ENCODE data around the gene RETREG1. TPM values are rescaled to one million over a fixed set of nuclear protein-coding genes. Genes with fewer than 3 reads are reported as not detected.

Gene RETREG1
- total RNA-seq, 2 donors from 2014 or later: 7.4 to 26.5 TPM

DNA sequence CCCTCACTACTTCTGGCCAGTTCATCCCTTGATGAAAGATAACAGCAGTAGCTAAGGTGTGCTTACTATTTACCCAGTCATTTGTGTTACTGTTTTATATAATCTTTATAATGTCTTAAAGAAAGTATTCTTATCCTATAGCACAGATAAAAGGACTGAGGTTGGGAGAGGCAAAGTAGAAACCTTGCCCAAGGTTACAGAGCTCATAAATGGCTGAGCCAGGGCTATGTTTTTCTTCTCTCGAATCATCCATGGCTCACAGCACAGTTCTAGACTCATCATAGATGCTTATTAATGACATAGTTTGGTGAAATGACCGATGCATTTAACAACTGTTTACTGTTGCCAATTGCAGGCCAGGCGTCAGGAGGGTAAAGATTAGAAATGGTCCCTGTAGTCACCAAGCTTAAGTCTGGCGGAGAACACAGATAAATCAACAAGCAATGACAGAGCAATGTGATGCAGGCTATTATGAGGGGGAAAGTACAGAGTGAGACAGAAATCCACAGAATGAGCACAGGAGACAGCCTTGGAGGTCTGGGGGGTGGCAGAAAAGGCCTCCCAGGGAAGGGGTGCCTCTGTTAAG is 85.6 kb downstream of the RETREG1 start:
- H3K27ac Mint-ChIP-seq: no peak overlapping the region
- ATAC-seq (no peak), DNase-seq (ENCODE audit: low spot score in 2 of 2) (no peak)
- H3K36me3 Mint-ChIP-seq: peaks cover under 1 to 8% of the 10 kb centered on the region in 2 donors
- H3K9me3 Mint-ChIP-seq: no peaks in the 10 kb centered on the region

DNA sequence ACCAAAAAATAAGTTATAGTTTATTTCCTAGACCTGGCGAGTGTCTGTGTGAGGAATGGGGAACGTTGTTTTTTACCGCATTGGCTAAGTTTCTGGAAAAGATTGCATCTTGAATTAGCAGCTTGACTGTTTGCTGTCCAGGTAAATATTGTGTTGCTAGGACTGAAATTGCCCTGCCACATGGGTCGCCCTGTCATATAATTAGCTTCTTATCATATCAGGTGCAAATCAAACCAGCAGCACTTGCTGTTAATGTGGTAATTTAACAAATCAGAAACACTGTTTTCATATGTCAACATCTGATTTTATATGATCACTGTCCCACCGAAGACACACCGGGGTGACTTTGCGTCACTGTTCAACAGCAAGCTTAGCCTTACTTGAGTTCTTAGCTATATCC is 87.5 kb downstream of the RETREG1 start:
- no peak for DNase-seq (ENCODE audit: low spot score in 2 of 2)
- peaks cover 0 to 1% of the 10 kb centered on the region in 2 donors for H3K9me3 Mint-ChIP-seq
- no peak overlapping the region for H3K27ac Mint-ChIP-seq
- peaks cover 3 to 6% of the 10 kb centered on the region in 2 donors for H3K36me3 Mint-ChIP-seq
- no peak for ATAC-seq

DNA sequence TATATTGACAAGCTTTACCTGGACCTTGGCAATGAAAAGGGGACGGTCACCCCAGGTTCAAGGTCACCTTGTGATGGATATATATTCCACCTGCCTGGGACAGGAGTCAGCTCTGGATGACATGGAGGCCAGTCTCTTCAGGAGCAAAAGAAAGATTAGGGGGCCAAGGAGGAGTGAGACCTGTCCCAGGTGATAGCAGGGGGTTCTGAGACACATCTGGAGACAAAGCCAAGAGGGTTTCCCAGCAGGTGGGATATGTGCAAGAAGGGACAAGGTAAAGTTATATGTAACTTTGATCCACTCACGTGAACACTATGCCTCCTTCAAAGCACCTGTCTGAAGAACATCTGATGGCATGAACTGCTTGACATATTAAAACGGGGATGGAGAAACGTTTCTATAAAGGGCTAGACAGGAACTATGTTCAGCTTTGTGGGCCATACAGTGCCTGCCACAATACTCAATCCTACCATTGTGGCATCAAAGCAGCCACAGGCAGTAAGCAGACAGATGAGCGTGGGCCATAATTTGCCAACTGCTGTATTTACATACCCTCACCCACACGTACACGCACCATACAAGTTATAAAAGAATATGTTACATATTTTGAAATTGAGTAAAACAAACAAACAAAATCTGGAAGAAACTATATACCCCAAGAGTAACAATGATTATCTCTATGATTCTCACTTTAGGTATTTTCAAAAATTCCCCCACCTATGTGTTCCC is 88.3 kb downstream of the RETREG1 start:
- no peak overlapping the region for H3K27ac Mint-ChIP-seq
- ATAC-seq (peak; percentile 18 to 43), DNase-seq (ENCODE audit: low spot score in 2 of 2) (no peak)
- H3K9me3 Mint-ChIP-seq: peaks cover 0 to 8% of the 10 kb centered on the region in 2 donors
- peaks cover 9% of the 10 kb centered on the region in 2 donors for H3K36me3 Mint-ChIP-seq

DNA sequence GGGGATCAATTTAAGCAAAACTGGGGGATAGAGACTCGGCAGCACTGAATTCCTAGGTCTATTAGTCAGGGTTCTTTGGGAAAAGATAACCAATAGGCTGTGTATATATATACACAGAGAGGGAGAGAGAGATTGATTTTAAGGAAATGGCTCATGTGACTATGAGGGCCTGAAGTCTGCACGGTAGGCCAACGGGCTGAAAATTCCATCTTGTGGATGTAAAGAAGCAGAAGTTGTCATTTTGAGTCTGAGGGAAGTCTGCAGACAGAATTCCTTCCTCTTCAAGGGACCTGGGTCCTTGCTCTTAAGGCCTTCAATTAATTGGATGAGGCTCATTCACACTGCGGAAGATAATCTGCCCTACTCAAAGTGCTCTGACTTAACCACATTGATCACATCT is 91.1 kb downstream of the RETREG1 start:
- no peak for DNase-seq (ENCODE audit: low spot score in 2 of 2)
- peaks cover 9% of the 10 kb centered on the region in 2 donors for H3K36me3 Mint-ChIP-seq
- no peak overlapping the region for H3K27ac Mint-ChIP-seq
- ATAC-seq: no peak
- H3K9me3 Mint-ChIP-seq: peaks cover 0 to 8% of the 10 kb centered on the region in 2 donors

DNA sequence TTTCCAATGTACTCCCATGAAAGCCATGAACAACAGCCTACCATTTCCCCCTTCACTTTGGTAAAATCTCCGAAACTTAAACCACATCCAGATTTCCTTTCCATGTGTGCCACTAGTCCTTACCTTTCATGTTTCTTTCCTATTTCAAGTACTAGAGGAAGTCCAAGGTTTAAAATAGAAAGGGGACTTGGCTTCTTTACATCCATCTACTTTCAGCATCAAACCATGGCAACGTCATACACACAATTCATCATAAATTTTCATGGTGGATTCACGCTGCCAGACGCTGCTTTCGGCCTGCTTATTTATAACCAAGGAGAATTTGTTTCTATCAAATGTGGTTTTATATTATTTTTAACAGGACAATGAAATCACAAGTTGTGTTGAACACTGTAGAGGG is 92.5 kb downstream of the RETREG1 start:
- ATAC-seq (no peak), DNase-seq (ENCODE audit: low spot score in 2 of 2) (no peak)
- H3K9me3 Mint-ChIP-seq: peaks cover 0 to 8% of the 10 kb centered on the region in 2 donors
- H3K27ac Mint-ChIP-seq: no peak overlapping the region
- peaks cover 9% of the 10 kb centered on the region in 2 donors for H3K36me3 Mint-ChIP-seq

DNA sequence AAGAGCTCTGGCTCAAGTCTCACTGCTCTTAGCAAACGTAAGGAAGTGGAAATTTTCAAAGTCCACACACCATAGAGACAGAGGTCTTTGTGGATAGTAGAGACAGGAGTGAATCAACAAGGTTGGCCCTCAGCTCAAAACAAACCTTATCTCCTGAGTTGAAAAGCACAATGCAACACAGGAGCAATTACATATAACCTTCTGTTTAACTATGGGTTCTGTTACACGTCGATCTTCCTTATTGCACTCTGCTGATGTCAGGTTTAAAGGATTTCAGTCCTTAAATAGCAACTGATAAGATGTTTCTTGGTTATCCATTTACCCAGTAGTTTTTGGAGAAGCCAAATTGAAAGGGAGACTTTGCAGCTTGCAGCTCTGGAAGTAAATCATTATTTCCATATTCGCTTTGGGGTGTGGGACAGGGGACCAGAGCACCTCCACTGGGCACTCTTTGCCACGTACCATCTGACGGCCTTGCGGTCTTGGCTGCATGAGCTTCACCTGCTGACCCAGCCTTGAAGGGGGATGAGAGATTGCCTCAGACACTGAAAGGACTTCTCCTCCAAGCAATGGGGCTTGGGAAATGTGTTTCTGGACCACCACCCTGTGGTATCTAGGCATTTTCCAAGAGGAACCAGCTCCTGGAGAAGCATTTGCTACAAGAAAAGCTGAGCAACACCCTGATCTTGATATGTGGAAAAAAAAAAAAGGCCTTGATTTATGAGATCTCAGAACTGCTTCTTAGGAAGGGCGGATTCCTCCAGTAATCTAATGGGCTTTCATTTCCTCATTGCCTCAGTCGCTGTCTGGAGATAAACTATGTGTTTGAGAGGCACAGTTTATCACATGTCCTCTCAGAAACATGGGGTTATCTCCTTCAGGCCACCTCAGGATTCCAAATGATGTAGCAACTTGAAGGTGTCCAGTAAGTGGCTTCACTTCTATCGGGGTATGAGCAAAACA is 95.0 kb downstream of the RETREG1 start:
- peak overlapping the region in 1 of 2 donors; percentile 72 for H3K27ac Mint-ChIP-seq
- ATAC-seq (no peak), DNase-seq (ENCODE audit: low spot score in 2 of 2) (no peak)
- peaks cover 0 to 8% of the 10 kb centered on the region in 2 donors for H3K9me3 Mint-ChIP-seq
- peaks cover 9% of the 10 kb centered on the region in 2 donors for H3K36me3 Mint-ChIP-seq

DNA sequence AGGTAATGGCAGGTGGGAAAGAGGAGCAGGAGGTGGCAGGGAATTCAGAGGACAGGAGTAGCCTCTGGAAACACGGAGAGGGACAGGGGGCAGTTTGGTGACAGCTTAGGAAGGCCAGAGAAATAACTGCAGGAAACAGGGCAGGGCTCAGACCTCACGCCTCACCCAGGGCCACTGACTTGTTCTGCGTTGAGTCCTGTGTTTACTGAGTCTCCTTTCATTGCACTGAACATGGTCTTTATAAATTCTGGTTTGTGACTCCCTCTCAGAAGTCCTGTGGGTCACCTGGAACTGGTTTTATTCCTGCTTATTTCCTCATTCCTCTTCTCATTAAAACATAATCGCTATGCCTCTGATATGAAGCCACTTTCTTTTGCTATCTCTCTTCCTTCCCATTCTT is 96.0 kb downstream of the RETREG1 start:
- peak overlapping the region in 1 of 2 donors; percentile 72 for H3K27ac Mint-ChIP-seq
- H3K36me3 Mint-ChIP-seq: peaks cover 9% of the 10 kb centered on the region in 2 donors
- no peak for ATAC-seq
- peaks cover 0 to 8% of the 10 kb centered on the region in 2 donors for H3K9me3 Mint-ChIP-seq
- DNase-seq (ENCODE audit: low spot score in 2 of 2): no peak

DNA sequence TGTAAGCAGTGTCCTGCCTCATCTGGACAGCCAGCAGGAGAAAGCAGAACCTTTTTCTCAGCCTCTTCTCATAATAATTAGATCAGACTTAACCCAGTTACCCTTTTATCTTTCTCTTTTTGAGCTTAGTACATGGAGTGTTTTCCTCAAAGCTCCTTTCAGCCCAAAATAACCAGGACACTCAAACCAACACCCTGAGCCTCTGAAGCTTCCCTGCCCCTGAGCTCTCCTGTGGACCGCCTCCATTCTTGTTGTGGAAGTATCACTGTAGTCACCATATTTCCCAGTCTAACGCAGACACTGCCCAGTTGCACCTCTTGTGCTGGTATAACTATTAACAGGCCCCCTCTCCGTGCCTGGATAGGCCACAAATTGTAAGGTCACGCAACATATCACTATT is 97.4 kb downstream of the RETREG1 start:
- Mint-ChIP-seq H3K36me3 (peaks cover 7 to 8% of the 10 kb centered on the region in 2 donors), H3K27ac (peak overlapping the region; percentile 18 to 23), H3K9me3 (peaks cover 0 to 8% of the 10 kb centered on the region in 2 donors)
- no peak for ATAC-seq
- no peak for DNase-seq (ENCODE audit: low spot score in 2 of 2)

DNA sequence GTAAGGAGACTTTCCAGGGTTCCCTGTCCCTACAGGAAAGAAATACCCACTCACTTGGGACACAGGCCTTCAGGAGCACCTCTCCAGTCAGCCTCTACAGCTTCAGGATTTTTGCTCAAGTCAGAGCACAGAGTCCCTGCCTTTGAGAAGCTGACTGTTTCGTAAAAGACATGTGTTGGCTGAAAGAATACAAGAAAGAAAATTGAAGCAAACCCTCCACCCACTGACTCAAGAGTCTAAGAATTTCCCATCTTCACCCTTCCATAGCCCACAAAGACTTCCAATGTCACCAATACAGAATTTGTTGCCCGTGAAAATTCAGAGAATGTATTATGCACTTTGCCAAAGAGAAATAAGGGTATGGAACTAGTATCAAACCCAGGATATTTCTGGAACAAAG is 98.2 kb downstream of the RETREG1 start:
- H3K36me3 Mint-ChIP-seq: no peaks in the 10 kb centered on the region
- no peak overlapping the region for H3K27ac Mint-ChIP-seq
- H3K9me3 Mint-ChIP-seq: peaks cover 0 to under 1% of the 10 kb centered on the region in 2 donors
- DNase-seq (ENCODE audit: low spot score in 2 of 2) (no peak), ATAC-seq (no peak)

DNA sequence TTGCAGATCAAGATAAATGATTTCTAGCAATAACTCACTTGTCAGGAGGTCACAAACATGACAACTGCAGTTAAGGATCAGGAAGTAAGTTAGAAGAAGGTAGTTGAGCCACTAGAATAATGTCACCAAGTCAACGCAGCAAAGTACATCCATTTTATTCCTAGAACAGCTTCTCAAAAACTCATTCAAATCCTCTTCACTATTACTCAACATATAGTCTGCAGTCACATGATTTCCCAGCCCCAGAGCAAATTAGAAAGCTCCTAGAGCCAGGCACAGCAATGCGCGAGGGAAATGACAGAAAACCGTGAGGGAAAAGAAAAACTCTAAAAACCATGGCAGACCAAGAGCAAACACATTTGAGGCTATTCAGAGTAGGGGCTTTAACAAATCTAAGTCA is 101.3 kb downstream of the RETREG1 start:
- DNase-seq (ENCODE audit: low spot score in 2 of 2) (no peak), ATAC-seq (peak in 1 of 2 donors; percentile 75)
- Mint-ChIP-seq H3K27ac (peak overlapping the region in 1 of 2 donors; percentile 0), H3K36me3 (peaks cover 0 to 6% of the 10 kb centered on the region in 2 donors), H3K9me3 (peaks cover 0 to 18% of the 10 kb centered on the region in 2 donors)

DNA sequence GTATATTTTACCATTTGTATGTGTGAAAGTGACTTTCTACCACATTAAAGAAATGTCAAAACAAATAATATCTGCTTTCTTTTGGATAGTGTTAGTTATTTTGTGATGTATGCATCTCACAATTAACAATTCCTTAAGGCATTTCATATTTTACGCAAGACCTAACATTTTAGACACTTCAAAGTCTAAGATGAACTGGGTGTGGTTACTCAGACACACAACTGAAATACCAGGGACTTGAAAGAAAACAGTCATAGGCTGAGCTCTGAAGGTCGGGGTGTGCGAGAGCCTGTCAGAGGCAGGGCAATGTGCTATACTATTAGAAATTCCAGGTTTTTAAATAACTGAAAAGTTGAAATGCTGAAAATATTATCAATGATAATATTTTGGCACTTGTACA is 106.7 kb downstream of the RETREG1 start:
- ATAC-seq: peak in 1 of 2 donors; percentile 49
- H3K27ac Mint-ChIP-seq: no peak overlapping the region
- peaks cover 0 to 18% of the 10 kb centered on the region in 2 donors for H3K9me3 Mint-ChIP-seq
- DNase-seq (ENCODE audit: low spot score in 2 of 2): no peak
- H3K36me3 Mint-ChIP-seq: peaks cover 9 to 15% of the 10 kb centered on the region in 2 donors

DNA sequence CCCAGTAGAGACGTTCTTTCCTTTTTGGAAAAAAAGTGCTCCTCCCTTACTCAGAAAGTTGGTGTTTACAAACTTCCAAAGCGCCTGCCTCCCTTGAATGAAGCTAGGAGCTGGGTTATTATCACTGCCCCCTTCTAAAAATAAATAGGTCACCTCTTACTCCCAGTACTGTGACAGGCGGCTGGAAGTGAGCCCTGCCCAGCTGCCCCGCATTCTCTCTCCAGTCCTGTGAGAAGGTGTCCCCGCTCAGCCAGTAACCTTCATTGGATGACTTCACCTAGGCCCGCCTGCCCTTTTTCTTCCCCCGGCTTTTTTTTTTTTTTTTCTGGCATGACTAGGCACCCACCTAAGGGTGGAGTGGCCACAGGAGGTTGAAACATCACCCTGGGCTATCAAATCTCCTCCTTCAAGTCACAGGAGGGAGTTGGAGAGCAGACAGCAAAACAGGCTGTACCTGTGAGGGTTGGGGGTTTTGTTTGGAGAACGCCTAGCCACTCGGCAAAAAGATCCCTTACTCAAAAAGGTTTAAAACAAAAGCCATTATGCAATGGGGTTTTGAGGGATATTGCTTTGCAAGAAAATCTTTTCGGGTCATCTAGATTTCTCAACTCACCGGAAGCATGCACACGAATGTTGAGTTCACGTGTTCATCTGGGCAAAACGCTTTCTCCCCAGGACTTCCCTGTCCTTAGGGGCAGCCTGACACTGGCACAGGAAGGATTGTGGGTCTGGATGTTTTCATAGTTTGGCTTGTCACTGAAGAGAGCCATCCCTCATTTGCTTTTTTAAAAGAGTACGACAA is 107.9 kb downstream of the RETREG1 start:
- H3K27ac Mint-ChIP-seq: no peak overlapping the region
- H3K9me3 Mint-ChIP-seq: peaks cover 0 to 18% of the 10 kb centered on the region in 2 donors
- no peak for ATAC-seq
- H3K36me3 Mint-ChIP-seq: peaks cover 20 to 23% of the 10 kb centered on the region in 2 donors
- DNase-seq (ENCODE audit: low spot score in 2 of 2): no peak

DNA sequence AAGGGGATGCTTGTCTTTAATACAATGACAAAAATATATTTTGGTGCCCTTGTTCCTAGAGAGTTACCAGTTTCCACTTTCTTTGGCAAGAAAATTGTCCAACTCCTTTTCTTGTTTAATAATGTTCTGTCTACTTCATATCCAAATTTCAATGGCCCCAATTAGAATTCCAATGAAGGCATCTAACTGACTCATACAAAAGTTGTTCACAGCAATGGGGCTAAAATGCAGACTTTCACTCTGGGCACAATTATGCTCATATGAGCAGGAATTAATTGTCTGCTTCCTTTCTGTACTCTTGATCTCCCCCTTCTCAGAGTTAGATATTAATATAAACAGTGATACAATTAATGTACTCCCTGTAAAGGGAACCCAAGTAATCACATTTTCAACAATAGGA is 109.1 kb downstream of the RETREG1 start:
- H3K9me3 Mint-ChIP-seq: peaks cover 0 to 16% of the 10 kb centered on the region in 2 donors
- DNase-seq (ENCODE audit: low spot score in 2 of 2) (no peak), ATAC-seq (no peak)
- peaks cover 20 to 24% of the 10 kb centered on the region in 2 donors for H3K36me3 Mint-ChIP-seq
- no peak overlapping the region for H3K27ac Mint-ChIP-seq

DNA sequence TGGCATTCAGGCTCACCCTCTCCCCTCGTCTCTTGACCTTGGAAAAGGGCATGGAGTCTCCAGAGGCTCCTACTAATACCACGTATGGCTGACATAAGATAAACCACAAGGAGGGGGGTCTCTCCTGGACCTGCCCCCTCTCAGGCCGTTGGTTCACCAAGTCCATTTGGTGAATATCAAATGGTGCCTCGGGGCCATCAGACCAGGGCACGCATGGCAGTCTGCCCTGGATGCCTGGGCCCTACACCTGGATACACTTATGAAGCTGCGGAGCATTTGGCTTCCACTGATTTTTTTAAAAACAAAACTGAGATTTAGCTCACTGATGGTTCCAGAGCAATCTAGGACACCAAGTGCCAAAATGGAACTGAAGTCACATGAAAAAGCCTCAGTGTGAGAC is 110.9 kb downstream of the RETREG1 start:
- ATAC-seq: no peak
- Mint-ChIP-seq H3K27ac (peak overlapping the region in 1 of 2 donors; percentile 58), H3K36me3 (peaks cover 24% of the 10 kb centered on the region in 2 donors), H3K9me3 (peaks cover 0 to 3% of the 10 kb centered on the region in 2 donors)
- DNase-seq (ENCODE audit: low spot score in 2 of 2): no peak

DNA sequence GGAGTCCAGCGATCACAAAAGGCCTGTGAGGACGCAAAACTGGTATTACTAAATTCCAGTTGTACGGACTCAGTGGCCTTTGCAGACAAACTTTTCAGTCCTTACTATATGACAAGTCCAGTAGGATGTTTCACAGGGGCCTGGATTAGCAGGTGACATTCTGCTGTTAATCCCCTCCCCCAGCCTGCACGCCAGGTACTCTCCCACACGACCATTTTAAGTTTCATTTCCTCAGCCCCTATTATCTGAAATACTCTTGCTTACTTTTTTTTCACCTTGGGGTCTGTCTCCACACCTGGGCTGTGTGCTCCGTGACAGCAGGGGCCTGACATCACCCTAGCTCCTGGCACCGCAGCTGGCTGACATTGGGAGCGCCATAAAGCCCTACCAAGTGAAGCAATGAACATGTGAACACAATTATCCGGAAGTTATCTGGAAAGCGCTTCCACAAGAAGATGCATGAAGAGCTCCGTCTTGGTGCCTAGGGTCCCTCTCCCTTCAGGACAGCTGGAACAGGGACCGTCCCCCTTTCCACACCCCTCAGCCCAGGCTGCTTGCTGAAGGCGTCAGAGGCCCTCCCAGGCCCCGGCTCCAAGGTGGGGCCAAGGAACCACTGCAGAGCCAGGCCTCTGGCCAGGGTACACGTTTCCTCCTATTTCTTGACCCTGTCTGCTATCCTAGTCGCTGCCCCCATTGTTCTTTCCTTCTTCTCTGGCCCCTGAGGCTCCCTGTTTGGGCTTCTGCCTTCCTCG is 111.5 kb downstream of the RETREG1 start:
- peaks cover 0 to 2% of the 10 kb centered on the region in 2 donors for H3K9me3 Mint-ChIP-seq
- no peak for DNase-seq (ENCODE audit: low spot score in 2 of 2)
- peaks cover 24% of the 10 kb centered on the region in 2 donors for H3K36me3 Mint-ChIP-seq
- peak overlapping the region in 1 of 2 donors; percentile 58 for H3K27ac Mint-ChIP-seq
- ATAC-seq: no peak
